Measurements from ENCODE around the gene PCSK1. TPM values are rescaled to one million over a fixed set of nuclear protein-coding genes. Genes with fewer than 3 reads are reported as not detected.

Gene PCSK1
- polyA plus RNA-seq, 1 of the 3 experiments (the other 2 are of a cell fraction) = 0.08 TPM

DNA sequence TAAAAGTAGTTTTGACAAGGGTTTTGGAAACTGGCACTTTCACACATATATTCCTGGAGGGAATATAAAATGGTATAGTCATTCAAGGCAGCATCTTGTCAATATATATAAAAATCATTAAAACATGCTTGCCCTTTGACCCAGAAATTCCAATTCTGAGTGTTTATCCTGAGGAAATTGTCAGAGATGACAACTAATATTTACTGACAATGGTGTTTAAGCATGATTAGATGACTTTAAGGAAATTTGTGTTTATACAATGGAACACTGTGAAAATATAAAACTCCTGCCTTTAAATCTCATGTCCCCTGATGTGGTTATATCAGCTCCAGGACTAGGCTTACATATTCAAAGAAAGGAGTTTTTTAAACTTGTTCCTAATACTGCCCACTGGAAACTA is 25.6 kb downstream of the PCSK1 start:
- Histone ChIP-seq H3K4me2 (no peak overlapping the region), H3K27me3 (ENCODE audit: insufficient read depth) (no peaks in the 10 kb centered on the region), H3K27ac (ENCODE audit: low read depth in 2 of 2, low read length in 1 of 2) (no peak overlapping the region), H3K9me2 (no peaks in the 10 kb centered on the region), H3K4me3 (ENCODE audit: low read depth in 2 of 2, low read length in 1 of 2) (no peak overlapping the region), H3K9me3 (no peaks in the 10 kb centered on the region), H3K36me3 (replicated peaks in 1 of 2; ENCODE audit: control insufficient read depth in 1 of 2, insufficient read depth in 2 of 2, low read length in 1 of 2) (no peaks in the 10 kb centered on the region), H3K4me1 (ENCODE audit: control insufficient read depth in 1 of 2, insufficient read depth in 2 of 2, low read depth in 1 of 2, low read length in 1 of 2) (no peaks in the 10 kb centered on the region), H3K9ac (no peak overlapping the region), H3K79me2 (ENCODE audit: insufficient read depth) (no peaks in the 10 kb centered on the region), H3F3A (replicated peaks; ENCODE audit: insufficient read depth) (no peaks in the 10 kb centered on the region), H4K20me1 (ENCODE audit: insufficient read depth) (no peaks in the 10 kb centered on the region), H2AFZ (ENCODE audit: low read depth) (no peak overlapping the region)
- ChIA-PET CTCF (interaction anchor here (0.7 kb wide), 1 partner anchor 99 kb away, joined by 4 read pairs; no protein-coding TSS in a partner anchor), POLR2A (no interaction called here)
- TF ChIP-seq NFIC (IDR thresholded peaks at IDR 0.05; ENCODE audit: borderline replicate concordance) = no peak
- TF ChIP-seq GATA2 (CRISPR knock-in tag; IDR thresholded peaks at IDR 0.05) = no peak
- no peak for TF ChIP-seq RCOR1 (IDR thresholded peaks at IDR 0.05; ENCODE audit: low read length)
- TF ChIP-seq, protein P1, sequence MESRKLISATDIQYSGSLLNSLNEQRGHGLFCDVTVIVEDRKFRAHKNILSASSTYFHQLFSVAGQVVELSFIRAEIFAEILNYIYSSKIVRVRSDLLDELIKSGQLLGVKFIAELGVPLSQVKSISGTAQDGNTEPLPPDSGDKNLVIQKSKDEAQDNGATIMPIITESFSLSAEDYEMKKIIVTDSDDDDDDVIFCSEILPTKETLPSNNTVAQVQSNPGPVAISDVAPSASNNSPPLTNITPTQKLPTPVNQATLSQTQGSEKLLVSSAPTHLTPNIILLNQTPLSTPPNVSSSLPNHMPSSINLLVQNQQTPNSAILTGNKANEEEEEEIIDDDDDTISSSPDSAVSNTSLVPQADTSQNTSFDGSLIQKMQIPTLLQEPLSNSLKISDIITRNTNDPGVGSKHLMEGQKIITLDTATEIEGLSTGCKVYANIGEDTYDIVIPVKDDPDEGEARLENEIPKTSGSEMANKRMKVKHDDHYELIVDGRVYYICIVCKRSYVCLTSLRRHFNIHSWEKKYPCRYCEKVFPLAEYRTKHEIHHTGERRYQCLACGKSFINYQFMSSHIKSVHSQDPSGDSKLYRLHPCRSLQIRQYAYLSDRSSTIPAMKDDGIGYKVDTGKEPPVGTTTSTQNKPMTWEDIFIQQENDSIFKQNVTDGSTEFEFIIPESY (IDR thresholded peaks at IDR 0.05; ENCODE audit: borderline replicate concordance, low read depth) = no peak
- TF ChIP-seq RXRA (IDR thresholded peaks at IDR 0.05; ENCODE audit: borderline replicate concordance, low read depth) = no peak
- TF ChIP-seq, protein P2, sequence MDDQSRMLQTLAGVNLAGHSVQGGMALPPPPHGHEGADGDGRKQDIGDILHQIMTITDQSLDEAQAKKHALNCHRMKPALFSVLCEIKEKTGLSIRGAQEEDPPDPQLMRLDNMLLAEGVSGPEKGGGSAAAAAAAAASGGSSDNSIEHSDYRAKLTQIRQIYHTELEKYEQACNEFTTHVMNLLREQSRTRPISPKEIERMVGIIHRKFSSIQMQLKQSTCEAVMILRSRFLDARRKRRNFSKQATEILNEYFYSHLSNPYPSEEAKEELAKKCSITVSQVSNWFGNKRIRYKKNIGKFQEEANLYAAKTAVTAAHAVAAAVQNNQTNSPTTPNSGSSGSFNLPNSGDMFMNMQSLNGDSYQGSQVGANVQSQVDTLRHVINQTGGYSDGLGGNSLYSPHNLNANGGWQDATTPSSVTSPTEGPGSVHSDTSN (IDR thresholded peaks at IDR 0.05) = no peak
- no peak for TF ChIP-seq POLR2AphosphoS5 (IDR thresholded peaks at IDR 0.05; ENCODE audit: low read depth, low read length)
- TF ChIP-seq JUND (IDR thresholded peaks at IDR 0.05) = no peak
- TF ChIP-seq, protein P3, sequence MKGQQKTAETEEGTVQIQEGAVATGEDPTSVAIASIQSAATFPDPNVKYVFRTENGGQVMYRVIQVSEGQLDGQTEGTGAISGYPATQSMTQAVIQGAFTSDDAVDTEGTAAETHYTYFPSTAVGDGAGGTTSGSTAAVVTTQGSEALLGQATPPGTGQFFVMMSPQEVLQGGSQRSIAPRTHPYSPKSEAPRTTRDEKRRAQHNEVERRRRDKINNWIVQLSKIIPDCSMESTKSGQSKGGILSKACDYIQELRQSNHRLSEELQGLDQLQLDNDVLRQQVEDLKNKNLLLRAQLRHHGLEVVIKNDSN (IDR thresholded peaks at IDR 0.05; ENCODE audit: borderline replicate concordance, low read depth) = no peak
- no peak for TF ChIP-seq CHD2 (IDR thresholded peaks at IDR 0.05; ENCODE audit: low read length, partially characterized antibody)
- TF ChIP-seq, protein P4, sequence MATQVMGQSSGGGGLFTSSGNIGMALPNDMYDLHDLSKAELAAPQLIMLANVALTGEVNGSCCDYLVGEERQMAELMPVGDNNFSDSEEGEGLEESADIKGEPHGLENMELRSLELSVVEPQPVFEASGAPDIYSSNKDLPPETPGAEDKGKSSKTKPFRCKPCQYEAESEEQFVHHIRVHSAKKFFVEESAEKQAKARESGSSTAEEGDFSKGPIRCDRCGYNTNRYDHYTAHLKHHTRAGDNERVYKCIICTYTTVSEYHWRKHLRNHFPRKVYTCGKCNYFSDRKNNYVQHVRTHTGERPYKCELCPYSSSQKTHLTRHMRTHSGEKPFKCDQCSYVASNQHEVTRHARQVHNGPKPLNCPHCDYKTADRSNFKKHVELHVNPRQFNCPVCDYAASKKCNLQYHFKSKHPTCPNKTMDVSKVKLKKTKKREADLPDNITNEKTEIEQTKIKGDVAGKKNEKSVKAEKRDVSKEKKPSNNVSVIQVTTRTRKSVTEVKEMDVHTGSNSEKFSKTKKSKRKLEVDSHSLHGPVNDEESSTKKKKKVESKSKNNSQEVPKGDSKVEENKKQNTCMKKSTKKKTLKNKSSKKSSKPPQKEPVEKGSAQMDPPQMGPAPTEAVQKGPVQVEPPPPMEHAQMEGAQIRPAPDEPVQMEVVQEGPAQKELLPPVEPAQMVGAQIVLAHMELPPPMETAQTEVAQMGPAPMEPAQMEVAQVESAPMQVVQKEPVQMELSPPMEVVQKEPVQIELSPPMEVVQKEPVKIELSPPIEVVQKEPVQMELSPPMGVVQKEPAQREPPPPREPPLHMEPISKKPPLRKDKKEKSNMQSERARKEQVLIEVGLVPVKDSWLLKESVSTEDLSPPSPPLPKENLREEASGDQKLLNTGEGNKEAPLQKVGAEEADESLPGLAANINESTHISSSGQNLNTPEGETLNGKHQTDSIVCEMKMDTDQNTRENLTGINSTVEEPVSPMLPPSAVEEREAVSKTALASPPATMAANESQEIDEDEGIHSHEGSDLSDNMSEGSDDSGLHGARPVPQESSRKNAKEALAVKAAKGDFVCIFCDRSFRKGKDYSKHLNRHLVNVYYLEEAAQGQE (IDR thresholded peaks at IDR 0.05; ENCODE audit: low read depth, low read length) = no peak
- TF ChIP-seq, protein P5, sequence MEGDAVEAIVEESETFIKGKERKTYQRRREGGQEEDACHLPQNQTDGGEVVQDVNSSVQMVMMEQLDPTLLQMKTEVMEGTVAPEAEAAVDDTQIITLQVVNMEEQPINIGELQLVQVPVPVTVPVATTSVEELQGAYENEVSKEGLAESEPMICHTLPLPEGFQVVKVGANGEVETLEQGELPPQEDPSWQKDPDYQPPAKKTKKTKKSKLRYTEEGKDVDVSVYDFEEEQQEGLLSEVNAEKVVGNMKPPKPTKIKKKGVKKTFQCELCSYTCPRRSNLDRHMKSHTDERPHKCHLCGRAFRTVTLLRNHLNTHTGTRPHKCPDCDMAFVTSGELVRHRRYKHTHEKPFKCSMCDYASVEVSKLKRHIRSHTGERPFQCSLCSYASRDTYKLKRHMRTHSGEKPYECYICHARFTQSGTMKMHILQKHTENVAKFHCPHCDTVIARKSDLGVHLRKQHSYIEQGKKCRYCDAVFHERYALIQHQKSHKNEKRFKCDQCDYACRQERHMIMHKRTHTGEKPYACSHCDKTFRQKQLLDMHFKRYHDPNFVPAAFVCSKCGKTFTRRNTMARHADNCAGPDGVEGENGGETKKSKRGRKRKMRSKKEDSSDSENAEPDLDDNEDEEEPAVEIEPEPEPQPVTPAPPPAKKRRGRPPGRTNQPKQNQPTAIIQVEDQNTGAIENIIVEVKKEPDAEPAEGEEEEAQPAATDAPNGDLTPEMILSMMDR (IDR thresholded peaks at IDR 0.05) = no peak
- TF ChIP-seq FOXJ3 (CRISPR knock-in tag; IDR thresholded peaks at IDR 0.05) = no peak
- TF ChIP-seq, protein P6, sequence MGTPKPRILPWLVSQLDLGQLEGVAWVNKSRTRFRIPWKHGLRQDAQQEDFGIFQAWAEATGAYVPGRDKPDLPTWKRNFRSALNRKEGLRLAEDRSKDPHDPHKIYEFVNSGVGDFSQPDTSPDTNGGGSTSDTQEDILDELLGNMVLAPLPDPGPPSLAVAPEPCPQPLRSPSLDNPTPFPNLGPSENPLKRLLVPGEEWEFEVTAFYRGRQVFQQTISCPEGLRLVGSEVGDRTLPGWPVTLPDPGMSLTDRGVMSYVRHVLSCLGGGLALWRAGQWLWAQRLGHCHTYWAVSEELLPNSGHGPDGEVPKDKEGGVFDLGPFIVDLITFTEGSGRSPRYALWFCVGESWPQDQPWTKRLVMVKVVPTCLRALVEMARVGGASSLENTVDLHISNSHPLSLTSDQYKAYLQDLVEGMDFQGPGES (IDR thresholded peaks at IDR 0.05; ENCODE audit: low read depth, low read length) = no peak
- TF ChIP-seq, protein P7, sequence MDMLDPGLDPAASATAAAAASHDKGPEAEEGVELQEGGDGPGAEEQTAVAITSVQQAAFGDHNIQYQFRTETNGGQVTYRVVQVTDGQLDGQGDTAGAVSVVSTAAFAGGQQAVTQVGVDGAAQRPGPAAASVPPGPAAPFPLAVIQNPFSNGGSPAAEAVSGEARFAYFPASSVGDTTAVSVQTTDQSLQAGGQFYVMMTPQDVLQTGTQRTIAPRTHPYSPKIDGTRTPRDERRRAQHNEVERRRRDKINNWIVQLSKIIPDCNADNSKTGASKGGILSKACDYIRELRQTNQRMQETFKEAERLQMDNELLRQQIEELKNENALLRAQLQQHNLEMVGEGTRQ (IDR thresholded peaks at IDR 0.05; ENCODE audit: borderline replicate concordance, low read depth, low read length) = no peak
- TF ChIP-seq YY1 (IDR thresholded peaks at IDR 0.05; ENCODE audit: low read depth) = no peak
- no peak for TF ChIP-seq RFX5 (IDR thresholded peaks at IDR 0.05; ENCODE audit: low read length)
- TF ChIP-seq SIN3A (IDR thresholded peaks at IDR 0.05; ENCODE audit: borderline replicate concordance, low read depth, low read length) = no peak
- no peak for DNase-seq
